ENCODE data around the gene ADAMTS19.

Gene ADAMTS19

GRCh38 chr5:129698661-129699060, 238.6 kb downstream of the ADAMTS19 start:
- H3K9ac ChIP-seq (ENCODE audit: low read length), result no peak overlapping the region
- no peak overlapping the region for H3K27ac ChIP-seq (ENCODE audit: low read depth, low read length, poor library complexity, severe bottlenecking)
- no peak overlapping the region for H3K4me3 ChIP-seq (ENCODE audit: low read depth, low read length, poor library complexity, severe bottlenecking)
- H2AFZ ChIP-seq (ENCODE audit: low read length), result no peak overlapping the region
- H3K36me3 ChIP-seq (ENCODE audit: insufficient read depth, low read length), result no peaks in the 10 kb centered on the region
- no peaks in the 10 kb centered on the region for H3K9me3 ChIP-seq (ENCODE audit: low read length)
- no peaks in the 10 kb centered on the region for H3K4me1 ChIP-seq (ENCODE audit: insufficient read depth, low read length, severe bottlenecking)
- no peak overlapping the region for H3K4me2 ChIP-seq (ENCODE audit: low read length)
- no peaks in the 10 kb centered on the region for H3K9me2 ChIP-seq (ENCODE audit: low read depth, low read length)
- H3F3A ChIP-seq (ENCODE audit: insufficient read depth, low read length), result no peaks in the 10 kb centered on the region
- H3K79me2 ChIP-seq (ENCODE audit: insufficient read depth, low read length), result no peaks in the 10 kb centered on the region
- no peaks in the 10 kb centered on the region for H4K20me1 ChIP-seq (ENCODE audit: insufficient read depth, low read length)
- no peaks in the 10 kb centered on the region for H3K27me3 ChIP-seq (ENCODE audit: insufficient read depth, low read length)
- no peak for TF ChIP-seq CTCF (IDR thresholded peaks at IDR 0.05; ENCODE audit: low read length)
- no peak for TF ChIP-seq EZH2 (IDR thresholded peaks at IDR 0.05; ENCODE audit: borderline replicate concordance, low read length)

GRCh38 chr5:129716235-129716634, 256.1 kb downstream of the ADAMTS19 start:
- Histone ChIP-seq H3K27ac (ENCODE audit: low read depth, low read length, poor library complexity, severe bottlenecking) (no peak overlapping the region), H3K9ac (ENCODE audit: low read length) (no peak overlapping the region), H3K9me2 (ENCODE audit: low read depth, low read length) (no peaks in the 10 kb centered on the region), H3K4me1 (ENCODE audit: insufficient read depth, low read length, severe bottlenecking) (no peaks in the 10 kb centered on the region), H2AFZ (ENCODE audit: low read length) (no peak overlapping the region), H3F3A (ENCODE audit: insufficient read depth, low read length) (no peaks in the 10 kb centered on the region), H3K79me2 (ENCODE audit: insufficient read depth, low read length) (no peaks in the 10 kb centered on the region), H4K20me1 (ENCODE audit: insufficient read depth, low read length) (no peaks in the 10 kb centered on the region), H3K27me3 (ENCODE audit: insufficient read depth, low read length) (no peaks in the 10 kb centered on the region), H3K9me3 (ENCODE audit: low read length) (no peaks in the 10 kb centered on the region), H3K36me3 (ENCODE audit: insufficient read depth, low read length) (no peaks in the 10 kb centered on the region), H3K4me2 (ENCODE audit: low read length) (no peak overlapping the region), H3K4me3 (ENCODE audit: low read depth, low read length, poor library complexity, severe bottlenecking) (no peak overlapping the region)
- no peak for TF ChIP-seq EZH2 (IDR thresholded peaks at IDR 0.05; ENCODE audit: borderline replicate concordance, low read length)
- no peak for TF ChIP-seq CTCF (IDR thresholded peaks at IDR 0.05; ENCODE audit: low read length)

- no peak overlapping the region for H2AFZ ChIP-seq (ENCODE audit: low read length)
- TF ChIP-seq CTCF (IDR thresholded peaks at IDR 0.05; ENCODE audit: low read length) (no peak), EZH2 (IDR thresholded peaks at IDR 0.05; ENCODE audit: borderline replicate concordance, low read length) (no peak)
Observed at GRCh38 chr5:129716651-129717050, 256.6 kb downstream of the ADAMTS19 start.

More at GRCh38 chr5:129716651-129717050, 256.6 kb downstream of the ADAMTS19 start:
- Histone ChIP-seq H3K27ac (ENCODE audit: low read depth, low read length, poor library complexity, severe bottlenecking) (no peak overlapping the region), H3K9ac (ENCODE audit: low read length) (no peak overlapping the region), H3K9me2 (ENCODE audit: low read depth, low read length) (no peaks in the 10 kb centered on the region), H3K9me3 (ENCODE audit: low read length) (no peaks in the 10 kb centered on the region), H3K27me3 (ENCODE audit: insufficient read depth, low read length) (no peaks in the 10 kb centered on the region), H3K79me2 (ENCODE audit: insufficient read depth, low read length) (no peaks in the 10 kb centered on the region), H3K4me3 (ENCODE audit: low read depth, low read length, poor library complexity, severe bottlenecking) (no peak overlapping the region), H3K36me3 (ENCODE audit: insufficient read depth, low read length) (no peaks in the 10 kb centered on the region), H3F3A (ENCODE audit: insufficient read depth, low read length) (no peaks in the 10 kb centered on the region), H3K4me2 (ENCODE audit: low read length) (no peak overlapping the region), H4K20me1 (ENCODE audit: insufficient read depth, low read length) (no peaks in the 10 kb centered on the region), H3K4me1 (ENCODE audit: insufficient read depth, low read length, severe bottlenecking) (no peaks in the 10 kb centered on the region)

Measured in OCI-LY1 (cell line).